ENCODE measurements around the gene PSME3IP1.
"Not testable (repeated sequence)": the region's sequence is repeated elsewhere in the genome, so short reads cannot be mapped to it uniquely, and the experiment has no call there.

Gene PSME3IP1
- 140 to 142 reads per million in 2 donors for total RNA-seq

- DNase-seq: peak; percentile 90
Measured at GRCh38 chr16:57185945-57186871, at the start of gene PSME3IP1, which contains the start of gene RSPRY1. Gene PSME3IP1 (minus strand): TSS chr16:57186039. CDS start chr16:57173854, 12,185 bp downstream. Gene RSPRY1 (plus strand): TSS chr16:57186329. CDS start chr16:57204659, 18,330 bp downstream.

- no peak for DNase-seq
Measured at GRCh38 chr16:57235128-57236021, 49.5 kb upstream of the PSME3IP1 start.

GRCh38 chr16:57234707-57235092 is 48.9 kb upstream of the PSME3IP1 start:
- DNase-seq: no peak

- DNase-seq: no peak
Measured at GRCh38 chr16:57233944-57234706, 48.3 kb upstream of the PSME3IP1 start.

- DNase-seq: no peak
Measured at GRCh38 chr16:57231821-57232350, 46.0 kb upstream of the PSME3IP1 start.

- DNase-seq: no peak
Measured at GRCh38 chr16:57229079-57229478, 43.2 kb upstream of the PSME3IP1 start.

GRCh38 chr16:57226701-57227621 is 41.1 kb upstream of the PSME3IP1 start:
- no peak for DNase-seq

GRCh38 chr16:57225978-57226377 is 40.1 kb upstream of the PSME3IP1 start:
- no peak for DNase-seq

- DNase-seq: no peak
Measured at GRCh38 chr16:57224651-57225335, 39.0 kb upstream of the PSME3IP1 start.

GRCh38 chr16:57223057-57223456 is 37.2 kb upstream of the PSME3IP1 start:
- no peak for DNase-seq

- no peak for DNase-seq
Measured at GRCh38 chr16:57216968-57217367, 31.1 kb upstream of the PSME3IP1 start.

GRCh38 chr16:57213462-57213861 is 27.6 kb upstream of the PSME3IP1 start:
- no peak for DNase-seq

- DNase-seq: no peak
Measured at GRCh38 chr16:57209780-57210179, 23.9 kb upstream of the PSME3IP1 start.

- DNase-seq: no peak
Measured at GRCh38 chr16:57208926-57209325, 23.1 kb upstream of the PSME3IP1 start.

- DNase-seq: no peak
Measured at GRCh38 chr16:57204675-57205074, 18.8 kb upstream of the PSME3IP1 start.

- DNase-seq: no peak
Measured at GRCh38 chr16:57203451-57203850, 17.6 kb upstream of the PSME3IP1 start.

- DNase-seq: no peak
Measured at GRCh38 chr16:57202095-57202886, 16.5 kb upstream of the PSME3IP1 start.

- DNase-seq: not testable (repeated sequence)
Measured at GRCh38 chr16:57200926-57201325, 15.1 kb upstream of the PSME3IP1 start.

- DNase-seq: not testable (repeated sequence)
Measured at GRCh38 chr16:57200321-57200720, 14.5 kb upstream of the PSME3IP1 start.

- DNase-seq: no peak
Measured at GRCh38 chr16:57196753-57197152, 10.9 kb upstream of the PSME3IP1 start.

Data from activated gamma-delta T cell (primary cell).